Anterior cingulate cortex (tissue), 58 donors: Measurements from ENCODE around the gene C16orf95.
"Not testable (repeated sequence)": the region's sequence is repeated elsewhere in the genome, so short reads cannot be mapped to it uniquely, and the experiment has no call there.

ENCODE experiments used
- DNase-seq, 58 donors: peaks; one replicate each; lab custom pipeline; 2025; lab: John Stamatoyannopoulos, UW

Gene C16orf95

DNA sequence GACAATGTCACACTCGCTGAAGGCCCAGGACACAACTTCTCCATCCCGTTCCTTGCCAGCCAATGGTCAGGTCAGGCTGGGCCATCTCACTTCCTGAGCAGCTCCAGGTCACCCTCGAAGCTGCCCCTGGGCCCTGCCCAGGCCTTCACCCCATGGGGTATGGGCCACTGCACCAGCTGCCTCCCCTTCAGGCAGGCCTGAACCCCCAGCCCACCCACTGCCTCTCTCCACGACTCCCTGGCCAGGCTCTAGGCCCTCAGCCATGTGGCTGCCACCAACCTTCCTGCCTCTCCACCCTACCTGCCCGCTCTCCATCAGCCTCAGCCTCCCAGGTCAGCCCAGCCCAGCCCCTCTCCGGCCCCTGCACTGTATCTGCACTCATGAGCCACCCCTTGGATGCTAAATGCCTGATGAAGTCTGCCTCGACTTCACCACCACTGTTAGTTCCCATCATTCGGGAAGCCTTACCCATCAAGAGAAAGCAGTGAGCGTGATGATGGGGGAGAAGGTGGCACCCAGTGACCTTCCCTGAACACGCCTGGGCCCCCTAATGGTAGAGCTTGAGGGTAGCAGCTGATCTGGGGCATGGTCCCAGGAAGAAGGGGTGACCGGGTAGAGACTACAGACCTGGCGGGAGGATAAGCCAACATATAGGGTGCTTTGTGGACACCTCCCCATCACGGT lies 30.9 kb upstream of the C16orf95 start:
- DNase-seq = no peak

DNA sequence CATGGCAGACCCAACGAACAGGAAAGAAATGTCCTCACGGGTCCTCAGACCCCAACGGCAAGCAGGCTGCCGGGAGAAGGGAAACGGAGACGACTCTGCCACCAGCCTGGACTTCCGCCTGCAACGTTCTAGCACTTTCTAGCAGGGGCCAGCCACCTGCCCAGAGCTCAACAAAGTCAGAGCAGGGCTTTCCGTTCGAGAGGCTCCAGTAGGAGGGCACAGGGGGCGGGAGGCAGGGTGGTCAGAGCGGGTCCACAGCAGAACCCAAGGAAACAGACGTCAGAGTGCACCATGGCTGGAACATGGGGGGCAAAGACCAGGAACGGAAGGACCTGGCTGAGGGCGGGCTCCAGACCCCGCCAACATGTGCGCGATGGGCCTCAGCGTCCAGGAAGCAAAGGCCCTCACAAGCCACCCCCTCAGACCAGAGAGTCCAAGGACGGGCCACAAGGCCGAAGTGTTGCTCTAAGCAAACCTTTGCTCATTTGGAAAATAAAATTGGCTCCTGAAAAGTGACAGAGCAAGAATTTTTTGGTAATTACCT lies 29.4 kb upstream of the C16orf95 start:
- no peak for DNase-seq

DNA sequence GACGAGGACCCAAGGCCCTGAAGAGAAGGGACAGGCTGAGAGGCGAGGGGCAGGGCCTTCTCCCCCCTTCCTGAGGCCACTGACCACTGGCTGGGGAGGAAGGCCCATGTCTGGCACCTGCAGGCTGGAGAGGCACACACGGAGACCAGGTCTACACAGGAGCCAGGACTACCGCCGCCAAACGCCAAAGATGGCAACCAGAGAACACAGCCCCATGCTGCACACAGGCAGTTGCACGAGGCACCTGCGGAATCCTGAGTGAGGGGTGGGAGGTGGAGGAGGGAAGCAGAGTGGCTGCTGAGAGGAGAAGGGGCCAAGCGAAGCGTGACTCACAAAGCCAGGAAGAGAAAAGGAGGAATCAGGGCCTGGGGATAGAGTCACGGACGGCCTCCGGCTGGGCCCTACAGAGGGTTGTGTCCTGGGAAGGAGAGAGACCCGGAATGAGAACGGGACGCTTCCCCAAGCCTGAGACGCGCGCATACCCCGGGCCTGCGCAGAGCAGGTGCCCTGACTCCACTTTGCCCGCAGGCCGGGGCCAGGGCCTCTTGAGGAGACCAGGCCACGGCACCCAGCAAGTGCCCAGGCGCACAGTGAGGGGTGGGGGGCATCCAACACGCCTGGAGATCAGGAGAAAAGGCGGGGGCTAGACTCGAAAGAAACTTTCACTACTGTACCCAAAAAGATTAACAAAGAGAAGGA lies 28.7 kb upstream of the C16orf95 start:
- no peak for DNase-seq

DNA sequence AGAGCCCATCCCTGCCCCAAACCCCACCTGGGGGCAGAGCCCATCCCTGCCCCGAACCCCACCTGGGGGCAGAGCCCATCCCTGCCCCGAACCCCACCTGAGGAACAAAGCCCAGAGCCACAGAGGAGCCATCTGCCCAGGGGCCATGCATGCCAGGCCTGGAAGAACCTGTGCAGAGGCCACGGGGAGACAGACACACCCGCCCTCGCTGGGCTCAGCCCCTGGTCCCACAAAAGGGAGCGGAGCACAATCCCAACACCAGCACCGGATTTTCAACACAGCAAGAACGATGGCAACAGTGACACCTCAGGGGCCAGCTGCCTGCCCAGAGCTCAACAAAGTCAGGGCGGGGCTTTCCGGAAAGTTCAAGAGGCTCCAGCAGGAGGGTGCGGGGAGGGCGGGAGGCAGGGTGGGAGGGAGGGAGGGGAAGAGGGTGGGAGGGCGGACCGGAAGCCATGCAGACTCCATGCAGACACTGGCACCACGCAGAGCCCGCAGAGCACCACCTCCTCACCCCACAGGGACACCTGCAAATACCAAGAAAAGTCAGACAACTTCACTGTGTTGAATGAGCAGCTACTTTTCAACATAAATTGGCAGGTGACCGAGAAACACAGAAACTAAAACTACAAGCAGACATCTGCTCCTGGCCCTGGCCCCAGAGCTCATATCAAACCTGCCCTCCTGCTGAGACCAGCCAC lies 27.9 kb upstream of the C16orf95 start:
- DNase-seq = no peak

DNA sequence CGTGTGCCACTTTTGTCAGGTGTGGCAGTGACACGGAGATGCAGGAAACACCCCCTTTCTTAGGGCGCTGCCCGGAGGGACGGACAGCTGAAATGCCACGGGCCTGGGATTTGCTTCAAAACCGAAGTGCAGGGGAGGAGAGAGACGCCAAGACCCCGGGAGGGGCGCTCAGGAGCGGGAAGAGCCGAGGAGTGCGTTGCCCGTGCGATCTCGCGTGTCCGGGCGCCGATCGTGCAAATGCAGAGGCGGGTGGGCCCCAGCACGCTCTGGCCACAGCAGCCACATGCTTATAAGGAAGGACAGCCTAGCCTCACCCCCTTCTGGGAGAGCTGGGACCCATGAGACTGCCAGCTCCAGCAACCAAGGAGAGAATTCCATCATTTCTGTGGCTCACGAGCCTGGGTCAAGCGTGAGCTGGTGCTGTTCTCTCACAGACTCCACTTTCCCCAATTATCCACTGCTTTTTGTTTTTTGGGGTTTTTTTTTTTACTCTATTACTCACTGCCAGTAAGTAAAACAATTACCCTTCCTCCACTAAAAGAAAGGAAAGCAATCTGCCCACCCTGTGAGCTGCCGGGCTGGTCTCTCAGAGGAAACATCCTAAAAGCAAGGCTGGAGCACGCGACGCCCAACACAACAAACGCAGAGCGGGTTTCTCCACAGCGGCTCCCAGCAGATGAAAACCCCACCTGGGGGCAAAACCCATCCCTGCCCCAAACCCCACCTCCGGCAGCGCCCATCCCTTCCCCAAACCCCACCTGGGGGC lies 27.2 kb upstream of the C16orf95 start:
- no peak for DNase-seq

DNA sequence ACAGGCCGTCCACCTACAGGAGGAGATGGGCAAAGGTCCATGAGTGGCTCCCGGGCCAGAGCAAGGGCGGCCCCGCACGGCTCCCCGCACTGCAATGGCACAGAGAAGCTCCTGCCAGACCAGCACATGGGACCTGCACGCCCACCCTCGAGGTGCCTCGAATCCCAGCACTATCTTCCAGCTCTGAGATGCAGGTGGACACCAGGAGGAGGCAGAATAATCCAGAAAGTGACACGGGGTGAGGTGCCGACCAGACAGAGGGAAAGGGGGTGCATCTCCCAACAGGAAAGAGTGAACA lies 26.5 kb upstream of the C16orf95 start:
- DNase-seq = no peak

DNA sequence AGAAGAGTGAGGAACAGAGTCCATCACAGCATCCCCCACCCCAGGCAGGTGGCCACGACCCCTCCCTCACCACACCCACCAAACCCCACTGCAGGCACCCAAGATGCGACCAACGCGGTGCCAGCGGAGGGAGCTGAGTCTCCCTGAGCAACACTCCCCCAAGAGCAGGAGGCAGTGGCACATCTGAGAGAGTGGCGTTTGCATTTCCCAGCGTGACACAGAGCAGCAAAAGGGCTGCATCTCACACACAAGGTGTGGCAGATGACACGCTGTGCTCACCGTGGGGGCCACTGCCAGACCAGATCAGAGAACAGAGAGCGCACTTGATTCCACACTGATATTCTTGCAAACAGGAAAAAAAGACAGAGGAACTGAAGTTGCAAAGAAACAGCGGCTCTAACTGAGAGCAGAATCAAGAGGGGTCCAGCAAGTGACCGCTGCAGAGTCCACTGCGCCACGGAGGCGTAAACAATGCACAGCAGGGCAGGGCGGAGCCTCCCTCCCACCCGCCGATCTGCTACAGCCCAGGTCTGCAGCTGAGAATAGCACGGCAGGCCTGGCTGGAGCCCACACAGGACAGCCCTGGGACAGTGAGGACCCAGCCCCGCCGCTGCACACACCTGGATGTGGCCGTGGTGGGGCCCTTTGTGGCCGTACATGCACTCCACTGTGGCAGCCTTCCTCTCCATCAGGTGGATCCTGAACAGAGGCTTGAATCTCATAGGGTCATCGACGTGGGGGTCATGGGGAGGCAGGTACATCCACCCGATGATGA lies 26.0 kb upstream of the C16orf95 start:
- DNase-seq = no peak

DNA sequence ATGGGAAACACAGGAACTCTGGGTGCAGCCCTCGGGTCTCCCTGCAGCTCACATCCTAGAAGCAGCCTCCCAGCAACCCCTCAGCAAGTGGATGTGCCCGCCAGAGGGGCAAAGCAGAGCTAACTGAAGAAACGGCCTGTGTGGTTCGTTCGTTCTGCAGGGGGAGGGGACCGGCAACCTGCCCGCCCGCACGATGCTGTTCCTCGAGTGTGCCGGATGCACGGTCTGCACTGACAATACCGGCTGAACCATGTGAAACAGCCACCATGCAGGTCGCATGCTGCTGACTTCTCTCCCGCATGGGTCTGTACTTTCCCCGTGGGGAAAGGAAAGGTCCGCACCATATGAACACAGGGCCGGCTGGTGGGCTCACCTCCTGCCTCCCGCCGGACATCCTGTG lies 25.3 kb upstream of the C16orf95 start:
- DNase-seq = no peak

DNA sequence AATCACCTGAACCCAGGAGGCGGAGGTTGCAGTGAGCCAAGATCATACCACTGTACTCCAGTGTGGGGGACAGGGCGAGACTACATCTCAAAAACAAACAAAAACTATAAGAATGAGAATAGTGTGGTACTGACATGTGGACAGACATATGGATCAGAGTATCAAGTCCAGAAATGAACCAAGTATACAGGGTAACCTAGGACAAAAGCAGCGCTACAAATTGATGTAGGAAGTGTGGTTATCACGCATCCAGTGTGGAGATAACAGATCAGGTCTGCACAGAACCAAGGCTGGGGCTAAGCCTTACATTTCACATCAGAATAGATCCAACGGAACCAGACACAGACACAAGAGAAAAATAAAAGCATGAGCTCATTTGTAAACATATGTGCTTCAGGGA lies 23.0 kb upstream of the C16orf95 start:
- DNase-seq = no peak

DNA sequence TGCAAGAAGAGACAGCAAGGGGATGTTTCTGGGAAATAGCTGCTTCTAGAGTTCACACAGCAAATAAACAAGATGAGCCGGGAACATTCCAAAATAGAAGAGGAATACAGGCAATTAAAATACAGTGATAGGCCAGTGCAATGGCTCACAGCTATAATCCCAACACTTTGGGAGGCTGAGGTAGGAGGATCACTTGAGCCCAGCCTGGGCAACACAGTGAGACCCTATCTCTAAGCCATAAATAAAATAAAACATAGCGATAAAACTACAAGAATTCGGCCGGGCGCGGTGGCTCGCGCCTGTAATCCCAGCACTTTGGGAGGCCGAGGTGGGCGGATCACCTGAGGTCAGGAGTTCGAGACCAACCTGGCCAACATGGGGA lies 22.5 kb upstream of the C16orf95 start:
- DNase-seq = not testable (repeated sequence)

DNA sequence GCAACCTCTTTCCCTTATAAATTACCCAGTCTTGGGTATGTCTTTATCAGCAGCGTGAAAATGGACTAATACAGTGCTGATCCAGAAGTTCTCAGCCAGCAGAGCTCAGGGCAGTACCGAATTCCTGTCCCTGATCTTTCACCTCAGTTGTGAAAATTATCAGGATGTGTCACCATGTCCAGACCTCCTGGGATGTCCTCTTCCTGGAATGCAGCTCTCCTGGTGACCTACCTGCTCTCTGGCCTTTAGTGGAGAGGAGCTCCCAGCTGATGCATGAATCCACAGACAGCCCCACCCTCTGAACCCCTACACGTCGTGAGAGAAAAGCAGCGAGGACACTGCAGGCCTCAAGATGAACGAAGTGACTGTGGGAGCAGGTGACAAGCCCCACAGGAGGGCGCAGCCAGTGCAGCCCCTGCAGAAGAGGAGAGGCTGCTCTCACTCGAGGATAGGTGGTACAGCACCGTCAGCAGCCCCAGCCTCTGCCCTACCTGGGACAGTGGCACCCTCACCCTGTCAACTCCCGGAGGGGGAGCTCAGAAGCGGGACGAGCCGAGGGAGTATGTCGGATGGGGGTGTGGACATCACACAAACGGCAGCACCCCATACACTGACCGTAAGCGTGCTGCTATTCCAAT lies 22.0 kb upstream of the C16orf95 start:
- DNase-seq = no peak

DNA sequence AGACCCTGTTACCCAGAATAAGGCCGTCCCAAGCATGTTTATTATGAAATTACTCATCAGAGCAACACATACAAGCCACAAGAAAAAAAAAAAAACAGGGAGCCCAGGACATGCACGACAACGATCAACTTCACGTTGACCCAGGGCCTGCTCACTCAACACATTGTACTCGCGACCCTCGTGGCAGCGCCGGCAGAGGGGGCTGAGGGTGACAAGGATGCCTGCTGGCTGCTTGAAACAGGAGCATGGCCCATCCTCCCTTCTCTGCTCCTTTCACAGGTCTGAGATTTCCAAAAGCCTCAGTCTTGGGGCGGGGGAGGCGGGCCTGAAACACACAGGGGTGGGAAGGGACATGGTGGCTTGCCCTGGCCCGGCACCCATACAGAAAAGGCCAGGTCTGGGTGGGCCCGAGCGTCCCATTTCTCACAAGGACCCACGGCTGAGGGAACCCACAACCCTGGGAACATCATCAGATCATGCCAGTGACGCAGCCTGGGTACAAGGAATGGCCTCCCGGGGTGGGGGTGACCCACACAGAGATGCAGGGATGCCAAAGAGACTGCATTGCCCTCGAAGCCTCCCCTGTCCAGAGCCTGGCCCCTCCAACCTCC lies 21.1 kb upstream of the C16orf95 start:
- no peak for DNase-seq

DNA sequence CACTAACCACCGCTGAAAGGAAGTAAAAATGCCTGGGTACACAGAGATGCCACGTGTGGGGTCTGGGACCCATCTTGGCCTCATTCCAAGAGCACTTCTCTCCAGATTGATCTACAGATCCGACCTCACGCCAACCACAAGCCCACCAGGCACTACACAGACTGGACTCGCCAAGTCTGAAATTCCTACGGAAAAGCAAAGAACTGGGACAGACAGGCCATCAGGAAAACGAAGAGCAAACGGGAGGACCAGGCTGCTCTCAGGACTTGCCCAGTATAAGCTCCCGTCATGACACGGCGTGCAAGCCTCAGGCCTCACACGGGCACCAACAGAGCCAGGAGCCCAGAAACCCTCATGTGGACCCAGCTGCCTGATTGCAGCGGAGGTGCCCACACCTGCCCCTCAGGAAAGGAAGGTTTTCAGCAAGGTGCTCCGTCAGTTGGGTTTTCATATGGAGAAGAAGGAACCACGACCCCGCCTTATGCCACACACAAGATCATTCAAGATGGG lies 20.1 kb upstream of the C16orf95 start:
- no peak for DNase-seq

DNA sequence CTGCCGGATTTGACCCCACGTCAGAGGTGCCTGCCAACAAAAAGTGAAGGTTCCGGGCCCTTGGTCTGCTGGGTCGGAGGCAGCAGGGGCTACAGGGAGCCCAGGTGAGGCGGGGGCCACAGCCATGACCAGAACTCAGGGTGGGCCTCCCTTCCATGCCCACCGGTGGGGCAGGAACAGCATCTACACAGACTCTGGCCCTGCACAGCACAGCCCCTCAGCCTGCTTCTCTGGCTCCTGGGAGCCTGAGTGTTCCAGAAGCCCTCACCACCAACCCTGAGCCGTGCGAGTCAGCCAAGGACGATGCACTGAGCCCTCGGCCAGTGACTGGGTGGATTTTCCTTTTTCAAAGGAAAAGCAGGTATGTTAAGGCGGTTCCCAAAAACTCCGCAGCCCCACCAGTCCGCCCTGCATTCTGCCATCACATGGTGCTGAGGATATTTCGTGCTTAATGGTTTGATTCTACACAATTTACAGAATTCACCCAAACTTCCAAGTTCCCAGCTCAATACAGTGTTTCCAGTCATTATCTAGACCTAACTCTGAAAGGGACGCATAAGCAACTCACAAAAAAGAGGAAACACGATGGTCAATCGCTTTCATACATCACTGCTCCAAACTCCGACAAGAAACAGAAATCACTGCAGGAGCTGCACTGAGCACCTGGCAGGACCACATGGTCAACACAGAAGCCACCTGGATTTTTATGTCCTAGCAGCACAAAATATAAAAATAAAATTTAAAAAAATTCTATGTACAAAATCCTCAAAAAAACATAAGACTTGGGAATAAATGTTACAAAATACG lies 19.4 kb upstream of the C16orf95 start:
- no peak for DNase-seq

DNA sequence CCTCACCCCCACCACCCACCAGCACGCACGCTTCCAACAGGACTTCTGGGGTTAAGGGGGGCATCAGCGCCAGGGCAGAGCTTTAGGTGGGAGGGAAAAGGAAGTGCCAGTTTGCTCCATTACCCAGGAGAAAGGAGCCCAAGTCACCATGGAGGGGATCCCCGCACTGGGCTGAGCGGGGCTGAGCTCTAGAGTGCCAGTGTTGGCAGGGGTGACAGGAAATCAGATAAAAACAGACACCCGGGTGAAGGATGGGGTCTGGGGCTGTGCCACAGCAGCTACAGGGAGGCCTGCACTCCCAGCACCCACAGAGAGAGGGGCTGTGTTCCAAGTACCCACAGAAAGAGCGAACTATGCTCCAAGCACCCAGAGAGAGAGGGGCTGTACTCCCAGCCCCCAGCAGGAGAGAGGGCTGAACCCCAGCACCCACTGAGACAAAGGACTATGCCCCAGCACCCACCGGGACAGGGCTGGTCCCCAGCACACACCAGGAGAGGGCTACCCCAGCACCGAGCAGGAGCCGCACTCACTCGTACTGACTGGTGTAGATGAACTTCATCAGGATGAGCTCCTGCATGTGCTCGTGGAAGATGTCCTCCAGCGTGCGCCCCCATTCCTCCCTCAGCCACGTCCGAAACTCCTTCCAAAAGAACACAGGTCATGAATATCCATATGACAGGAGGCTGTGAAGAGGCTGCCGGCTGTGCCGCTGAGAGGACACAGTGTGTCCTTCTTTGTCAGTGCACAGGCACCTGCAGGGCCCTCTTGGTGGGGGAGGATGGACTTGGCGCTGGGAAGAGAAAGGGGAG lies 18.6 kb upstream of the C16orf95 start:
- no peak for DNase-seq

DNA sequence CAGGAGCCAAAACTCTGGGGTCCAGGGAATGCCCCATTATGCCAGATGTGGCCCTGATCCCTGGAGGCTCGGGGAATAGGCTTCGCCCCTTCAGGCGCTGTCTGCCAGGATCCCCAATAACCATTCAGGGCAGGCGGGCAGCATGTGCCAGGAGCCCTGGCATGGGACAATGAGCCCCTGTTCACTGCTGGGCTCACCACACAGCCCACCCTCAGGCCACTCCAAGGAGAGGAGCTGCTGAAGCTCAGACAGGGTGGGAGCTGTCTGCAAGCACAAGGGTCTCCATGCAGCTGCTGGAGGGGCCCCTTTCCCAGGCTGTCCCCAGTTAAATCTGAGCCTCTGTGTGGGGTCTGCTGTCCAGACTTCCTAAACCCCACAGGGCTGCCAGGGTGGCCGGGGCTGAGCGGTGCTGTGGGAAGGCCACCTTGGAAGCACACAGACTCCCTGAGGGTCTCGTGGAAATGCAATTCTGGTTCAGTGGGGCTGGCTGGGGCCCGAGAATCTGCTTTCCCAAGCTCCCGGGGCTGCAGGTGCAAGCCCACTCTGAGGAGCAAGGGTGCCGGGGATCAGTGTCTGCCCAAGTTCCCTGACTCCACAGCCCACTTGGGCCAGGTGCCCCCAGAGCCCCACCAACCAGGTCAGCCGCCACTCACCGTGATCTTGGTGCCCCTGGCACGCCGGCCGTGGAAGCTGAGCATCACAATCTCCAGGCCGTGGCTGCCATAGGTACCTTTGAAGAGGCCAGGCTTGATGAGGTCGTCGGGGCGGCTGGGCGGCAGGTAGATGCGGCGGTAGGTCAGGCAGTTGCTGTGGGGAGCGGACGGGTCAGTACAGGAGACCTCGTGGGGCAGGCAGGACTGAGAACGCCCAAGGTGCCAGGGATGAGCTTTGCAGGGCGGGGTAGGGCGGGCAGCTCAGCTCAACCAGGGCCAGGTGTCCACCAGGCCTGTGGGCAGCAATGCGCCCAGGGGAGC lies 17.7 kb upstream of the C16orf95 start:
- peak in 8 of 58 donors; percentile 10 to 31 (median 16) for DNase-seq
